Loucy (cell line): ENCODE results near the gene WDHD1.

Source experiments
- EZH2phosphoT487 ChIP-seq: fragments of 200-600 bp; IDR thresholded peaks from 2 replicates; pipeline ENCODE4 v1.6.1; 2018; ENCODE audit warnings: antibody characterized with exemption, mild to moderate bottlenecking, moderate library complexity, borderline replicate concordance
- TF ChIP-seq, protein P1 (sequence below): fragments of 200-600 bp; sonication (generic); conservative IDR thresholded peaks from 2 replicates; pipeline ENCODE4 v1.5.1; 2014; ENCODE audit warnings: mild to moderate bottlenecking, antibody characterized with exemption, low read length

DNA sequence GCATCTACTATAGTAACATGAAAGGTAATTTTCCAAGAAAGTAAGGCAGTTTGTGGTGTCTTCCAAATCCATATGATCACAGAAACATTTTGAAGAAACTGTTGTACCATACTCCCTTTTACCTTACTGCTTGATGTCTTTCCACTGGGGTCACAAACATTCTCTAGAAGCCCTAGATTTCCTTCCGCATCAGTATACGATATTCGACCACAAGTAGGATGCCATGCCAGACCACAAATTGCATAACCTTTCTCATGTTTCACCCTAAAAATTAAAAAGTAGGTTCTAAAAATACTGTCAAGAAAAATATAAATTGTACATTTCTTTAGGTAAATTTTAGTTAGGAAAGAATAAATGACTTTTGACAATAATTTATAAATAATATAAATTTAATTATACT is 26.5 kb downstream of the WDHD1 start:
- TF ChIP-seq, protein P1, sequence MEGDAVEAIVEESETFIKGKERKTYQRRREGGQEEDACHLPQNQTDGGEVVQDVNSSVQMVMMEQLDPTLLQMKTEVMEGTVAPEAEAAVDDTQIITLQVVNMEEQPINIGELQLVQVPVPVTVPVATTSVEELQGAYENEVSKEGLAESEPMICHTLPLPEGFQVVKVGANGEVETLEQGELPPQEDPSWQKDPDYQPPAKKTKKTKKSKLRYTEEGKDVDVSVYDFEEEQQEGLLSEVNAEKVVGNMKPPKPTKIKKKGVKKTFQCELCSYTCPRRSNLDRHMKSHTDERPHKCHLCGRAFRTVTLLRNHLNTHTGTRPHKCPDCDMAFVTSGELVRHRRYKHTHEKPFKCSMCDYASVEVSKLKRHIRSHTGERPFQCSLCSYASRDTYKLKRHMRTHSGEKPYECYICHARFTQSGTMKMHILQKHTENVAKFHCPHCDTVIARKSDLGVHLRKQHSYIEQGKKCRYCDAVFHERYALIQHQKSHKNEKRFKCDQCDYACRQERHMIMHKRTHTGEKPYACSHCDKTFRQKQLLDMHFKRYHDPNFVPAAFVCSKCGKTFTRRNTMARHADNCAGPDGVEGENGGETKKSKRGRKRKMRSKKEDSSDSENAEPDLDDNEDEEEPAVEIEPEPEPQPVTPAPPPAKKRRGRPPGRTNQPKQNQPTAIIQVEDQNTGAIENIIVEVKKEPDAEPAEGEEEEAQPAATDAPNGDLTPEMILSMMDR = no peak
- TF ChIP-seq EZH2phosphoT487 = no peak
